Fibroblast of lung (primary cell): ENCODE data around the gene RAET1G.
"Not testable (repeated sequence)": the region's sequence is repeated elsewhere in the genome, so short reads cannot be mapped to it uniquely, and the experiment has no call there.

Experiments used
- EZH2 ChIP-seq: IDR thresholded peaks from 2 replicates; pipeline ENCODE4 v1.5.1; 2012; ENCODE audit warnings: low read length, control low read depth, mild to moderate bottlenecking; ENCODE audit errors: missing control alignments
- TF ChIP-seq, protein P1 (sequence below), 2 donors: IDR thresholded peaks in 1 of 2; conservative IDR thresholded peaks in 1 of 2; 1 replicate in 1 of 2; 2 replicates in 1 of 2; pipeline ENCODE4 v1.5.1; 2011 to 2012; ENCODE audit warnings: low read length in 2 of 2, control low read depth in 1 of 2, inconsistent platforms in 1 of 2, low read depth in 1 of 2, mild to moderate bottlenecking in 1 of 2

DNA sequence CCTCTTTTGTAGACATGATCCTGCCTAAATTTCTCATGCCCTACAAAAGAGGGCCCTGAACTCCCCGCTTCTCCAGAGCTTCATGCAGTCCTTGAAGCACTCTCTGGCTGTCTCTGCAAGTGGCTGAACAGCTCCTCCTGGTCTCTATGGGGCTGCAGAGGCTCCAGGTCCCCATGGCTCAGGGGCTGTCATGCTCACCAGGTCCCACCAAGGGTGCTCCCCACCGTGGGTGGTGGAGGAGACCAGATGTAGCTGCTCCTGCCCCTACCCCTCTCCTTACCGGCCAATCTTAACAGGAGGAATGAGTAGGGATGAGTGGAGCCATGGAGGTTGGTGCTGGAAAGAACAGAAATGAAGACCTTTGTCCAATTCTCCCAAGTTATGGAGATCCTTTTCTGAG lies 10.2 kb downstream of the RAET1G start:
- TF ChIP-seq, protein P1, sequence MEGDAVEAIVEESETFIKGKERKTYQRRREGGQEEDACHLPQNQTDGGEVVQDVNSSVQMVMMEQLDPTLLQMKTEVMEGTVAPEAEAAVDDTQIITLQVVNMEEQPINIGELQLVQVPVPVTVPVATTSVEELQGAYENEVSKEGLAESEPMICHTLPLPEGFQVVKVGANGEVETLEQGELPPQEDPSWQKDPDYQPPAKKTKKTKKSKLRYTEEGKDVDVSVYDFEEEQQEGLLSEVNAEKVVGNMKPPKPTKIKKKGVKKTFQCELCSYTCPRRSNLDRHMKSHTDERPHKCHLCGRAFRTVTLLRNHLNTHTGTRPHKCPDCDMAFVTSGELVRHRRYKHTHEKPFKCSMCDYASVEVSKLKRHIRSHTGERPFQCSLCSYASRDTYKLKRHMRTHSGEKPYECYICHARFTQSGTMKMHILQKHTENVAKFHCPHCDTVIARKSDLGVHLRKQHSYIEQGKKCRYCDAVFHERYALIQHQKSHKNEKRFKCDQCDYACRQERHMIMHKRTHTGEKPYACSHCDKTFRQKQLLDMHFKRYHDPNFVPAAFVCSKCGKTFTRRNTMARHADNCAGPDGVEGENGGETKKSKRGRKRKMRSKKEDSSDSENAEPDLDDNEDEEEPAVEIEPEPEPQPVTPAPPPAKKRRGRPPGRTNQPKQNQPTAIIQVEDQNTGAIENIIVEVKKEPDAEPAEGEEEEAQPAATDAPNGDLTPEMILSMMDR (conservative IDR thresholded peaks at IDR 0.05 in 1 of 2, IDR thresholded peaks at IDR 0.05 in 1 of 2; ENCODE audit: low read depth in 1 of 2, low read length in 2 of 2): not testable (repeated sequence)
- TF ChIP-seq EZH2: not testable (repeated sequence)
